Left lobe of liver (tissue), 2 donors: ENCODE data around the gene HID1. TPM values are rescaled to one million over a fixed set of nuclear protein-coding genes. Genes with fewer than 3 reads are reported as not detected.
"Not testable (repeated sequence)": the region's sequence is repeated elsewhere in the genome, so short reads cannot be mapped to it uniquely, and the experiment has no call there.

Experiments used
- ATAC-seq: fragments of 200-7000 bp; cut with Tn5 transposase; one replicate; pipeline ENCODE4 v1.9.1; 2020; ENCODE audit warnings: mild to moderate bottlenecking, moderate library complexity
- DNase-seq: peaks from one replicate; pipeline ENCODE4 v3.0.0-alpha.2; 2020; ENCODE audit warnings: low spot score
- total RNA-seq: library from RNA; stranded (reverse); gene quantifications from one replicate; pipeline ENCODE4 v1.2.1, GENCODE V29; 2021
- donor health status: DM: no; HTN: no; CAD: no; lungs with moderate emphysema.
- donor health status: DM: no; HTN: yes; CAD: no.

HID1 gene
- total RNA-seq, 1 donor from 2014 or later, result 5.9 TPM

DNA sequence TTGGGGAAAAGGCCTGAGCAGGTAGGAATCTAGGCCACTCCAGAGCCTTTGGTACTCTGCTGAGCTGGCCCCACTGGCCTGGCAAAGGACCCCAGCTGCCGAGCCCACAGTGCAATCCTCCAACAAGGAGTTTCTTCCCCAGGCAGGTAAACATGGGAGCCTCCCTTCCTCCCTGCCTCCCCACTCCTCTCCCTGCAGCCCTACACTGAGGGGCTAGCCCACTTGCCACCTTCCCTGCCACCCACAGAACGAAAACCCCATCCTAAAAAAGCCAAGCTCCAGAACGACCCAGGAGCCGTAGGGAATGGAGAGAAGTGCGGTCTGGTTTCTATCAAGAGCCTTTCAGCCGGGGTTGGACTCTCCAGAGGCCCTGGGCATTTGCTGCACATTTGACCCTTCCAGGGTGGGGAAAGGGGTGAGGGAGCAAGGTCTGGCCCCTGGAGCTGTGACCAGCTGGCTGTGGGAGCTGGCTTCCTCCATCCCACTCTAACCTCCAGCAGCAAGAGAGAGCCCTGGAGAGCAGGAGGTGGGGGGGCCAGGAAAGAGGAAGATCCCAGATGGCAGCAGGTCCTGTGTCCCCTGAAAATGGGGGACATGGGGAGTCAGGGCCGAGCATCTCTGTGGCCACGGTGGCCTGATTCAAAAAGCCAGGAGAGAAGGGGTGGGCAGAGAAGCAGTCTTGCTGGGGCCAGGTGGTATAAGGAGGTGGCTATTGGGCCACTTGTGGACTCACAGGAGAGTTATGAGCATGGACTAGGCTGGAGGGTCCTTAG lies 1.3 kb downstream of the HID1 start:
- ATAC-seq, result no peak

GRCh38 chr17:74970395-74970794 lies 2.2 kb downstream of the HID1 start:
- DNase-seq, result no peak
- peak; percentile 49 for ATAC-seq

More for the DNA sequence above, 1.3 kb downstream of the HID1 start:
- no peak for DNase-seq

DNA sequence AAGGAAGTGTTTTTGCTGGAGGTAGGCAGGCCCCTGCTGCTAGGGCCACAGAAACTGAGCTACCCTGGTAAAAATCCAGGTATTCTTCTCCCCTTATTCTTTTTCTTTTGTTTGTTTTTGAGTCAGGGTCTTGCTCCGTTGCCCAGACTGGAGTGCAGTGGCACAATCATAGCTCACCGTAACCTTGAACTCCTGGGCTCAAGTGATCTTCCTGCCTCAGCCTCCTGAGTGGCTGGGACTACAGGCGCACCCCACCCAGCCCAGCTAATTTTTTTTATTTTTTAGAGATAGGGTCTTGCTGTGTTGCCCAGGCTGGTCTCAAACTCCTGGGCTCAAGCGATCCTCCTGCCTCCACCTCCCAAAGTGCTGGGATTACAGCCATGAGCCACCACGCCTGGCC lies 3.1 kb downstream of the HID1 start:
- not testable (repeated sequence) for ATAC-seq, DNase-seq

DNA sequence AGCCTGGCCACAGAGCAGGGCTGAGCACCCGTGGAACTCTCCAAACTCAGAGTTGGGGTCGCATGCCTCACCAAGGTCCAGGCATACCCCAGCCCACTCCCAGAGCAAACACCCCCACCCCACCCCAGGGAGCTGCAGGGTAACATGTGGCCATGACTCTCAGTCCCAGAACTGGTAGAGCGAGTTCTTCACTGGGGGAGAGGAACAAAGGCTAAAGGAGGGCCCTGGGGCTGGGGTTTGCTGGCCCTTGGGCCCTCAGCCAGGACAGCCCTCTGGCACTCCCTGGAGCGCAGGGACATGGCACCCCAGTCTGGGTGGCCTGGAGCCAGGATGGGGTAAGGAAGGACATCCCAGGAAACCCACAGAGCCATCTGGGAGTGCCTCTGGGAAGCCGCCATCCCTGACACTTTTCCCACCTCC lies 4.2 kb downstream of the HID1 start:
- DNase-seq (no peak), ATAC-seq (no peak)

DNA sequence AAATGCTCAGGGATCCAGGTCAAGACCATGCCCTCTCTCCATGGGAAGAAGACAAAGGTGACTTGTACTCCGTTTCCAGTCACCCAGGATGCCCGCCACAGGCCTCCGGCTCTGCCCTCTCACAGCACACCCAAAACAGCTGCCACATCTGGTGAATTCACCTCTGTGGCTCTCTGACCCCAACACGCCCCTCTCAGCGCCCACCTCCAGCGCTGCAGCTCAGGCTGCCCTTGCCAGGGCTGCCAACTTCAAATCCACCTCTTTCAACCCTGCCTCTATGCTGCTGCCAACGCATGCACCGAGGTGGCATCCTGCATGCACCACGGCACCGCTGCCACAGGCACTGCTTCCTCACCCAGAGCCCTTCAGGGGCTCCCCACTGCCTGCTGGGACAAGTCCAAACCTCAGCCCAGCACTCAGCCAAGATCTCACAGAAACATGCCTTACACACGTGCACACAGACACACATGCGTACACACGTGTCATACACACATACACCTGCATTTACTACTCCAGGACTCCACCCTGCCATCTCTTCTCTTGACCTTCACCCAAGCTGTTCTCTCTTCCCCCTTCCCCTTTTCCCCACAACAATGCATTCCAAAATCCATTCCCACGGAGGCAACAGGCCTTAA lies 7.5 kb downstream of the HID1 start:
- ATAC-seq (no peak), DNase-seq (no peak)

DNA sequence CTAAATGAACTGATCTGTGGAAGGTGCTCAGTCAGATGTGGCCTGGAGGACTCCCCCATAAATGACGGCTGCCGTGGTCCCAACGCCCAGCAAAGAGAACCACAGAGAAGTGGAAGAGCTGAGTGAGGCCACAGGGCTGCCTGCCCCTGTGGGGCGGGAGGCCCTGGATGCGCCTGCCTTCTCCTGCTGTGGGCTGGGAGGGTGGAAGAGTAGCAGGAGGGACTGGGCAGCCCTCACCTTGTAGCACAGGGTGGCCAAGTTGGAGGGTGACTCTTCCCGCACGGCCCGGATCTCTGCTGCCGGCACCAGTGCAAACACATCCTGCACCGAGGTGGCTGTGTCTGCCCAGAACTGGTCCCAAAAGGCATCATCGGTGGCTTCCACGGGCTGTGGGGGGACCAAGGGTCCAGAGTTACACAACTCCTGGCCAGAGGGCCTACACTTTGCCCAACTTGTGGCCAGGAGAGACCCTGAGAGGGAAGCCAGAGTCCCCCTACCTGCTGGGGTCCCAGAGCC lies 8.3 kb downstream of the HID1 start:
- no peak for DNase-seq
- ATAC-seq, result no peak

- DNase-seq, result no peak
- ATAC-seq, result no peak
Measured at GRCh38 chr17:74963656-74964055, 8.9 kb downstream of the HID1 start.

DNA sequence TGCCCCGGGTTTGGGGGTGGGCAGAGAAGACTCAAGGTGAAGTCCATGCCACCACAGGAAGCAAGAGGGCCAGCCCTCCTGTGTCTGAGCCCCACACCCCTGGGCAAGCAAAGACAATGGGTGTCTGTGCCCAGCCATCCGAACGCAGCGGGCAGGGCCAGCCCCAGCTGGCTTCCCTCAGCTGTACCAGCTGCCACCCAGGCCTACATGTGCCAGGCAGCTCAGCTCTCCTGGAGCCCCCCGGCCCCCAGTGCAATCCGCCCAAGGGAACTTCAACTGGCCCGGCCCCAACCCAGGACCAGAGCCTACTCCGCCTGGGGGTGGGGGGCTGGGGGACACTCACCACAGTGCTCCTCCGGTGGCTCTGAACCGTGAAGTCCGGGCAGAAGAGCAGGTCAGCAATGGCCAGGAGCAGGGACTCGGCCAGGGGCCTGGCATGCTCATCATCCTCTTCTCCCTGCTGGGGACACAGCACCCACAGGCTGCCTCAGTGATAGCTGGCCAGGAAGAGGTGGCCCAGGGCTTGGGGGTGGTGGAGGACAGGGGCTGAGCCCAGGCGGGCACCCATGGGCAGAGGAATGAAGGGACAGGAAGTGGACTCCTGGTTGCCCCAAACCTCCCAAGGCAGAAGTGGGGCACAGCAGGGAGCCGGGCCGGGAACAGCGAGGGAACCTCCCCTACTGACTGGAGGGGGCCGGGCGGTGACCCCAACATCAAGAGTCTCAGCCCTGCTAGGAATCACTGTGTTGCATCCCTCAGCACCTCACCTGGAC lies 9.8 kb downstream of the HID1 start:
- DNase-seq (no peak), ATAC-seq (no peak)

- DNase-seq, result peak; percentile 86
- ATAC-seq, result peak; percentile 90
Measured at GRCh38 chr17:74961657-74962350, 10.8 kb downstream of the HID1 start.

DNA sequence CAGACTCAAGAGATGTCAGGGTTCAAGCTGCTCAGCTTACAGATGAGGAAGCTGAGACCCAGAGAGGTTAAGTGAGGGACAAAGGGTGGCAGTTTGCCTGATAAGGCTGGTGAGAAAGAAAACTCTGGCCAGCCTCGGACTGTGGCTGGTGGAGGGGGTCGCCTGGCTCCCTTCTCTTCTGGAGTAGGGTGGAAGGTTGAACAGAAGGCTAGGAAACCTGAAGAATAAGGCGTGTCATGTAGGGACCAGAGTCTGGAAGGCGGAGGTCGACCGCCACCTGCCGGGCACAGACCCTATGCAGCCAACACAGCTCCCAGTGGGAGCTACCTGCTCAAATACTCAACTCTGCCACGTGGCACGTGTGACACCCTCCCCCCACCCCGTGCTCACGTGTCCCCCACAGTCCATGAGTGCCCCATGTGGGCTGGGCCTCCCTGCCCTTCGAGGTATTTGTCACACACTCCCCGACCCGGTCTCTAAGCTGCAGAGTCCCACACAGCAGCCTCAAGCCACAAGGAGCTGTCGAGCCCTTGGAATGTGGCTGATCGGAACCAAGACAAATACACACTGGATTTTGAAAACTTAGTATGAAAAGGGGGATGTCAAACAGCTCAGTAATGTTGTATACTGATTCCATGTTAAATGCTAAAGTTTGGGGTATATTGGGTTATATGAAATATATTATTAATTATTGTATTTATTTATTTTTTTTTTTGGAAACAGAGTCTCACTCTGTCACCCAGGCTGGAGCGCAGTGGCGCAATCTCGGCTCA lies 11.8 kb downstream of the HID1 start:
- no peak for DNase-seq
- peak; percentile 53 for ATAC-seq

GRCh38 chr17:74959826-74960515 lies 12.6 kb downstream of the HID1 start:
- DNase-seq, result no peak
- no peak for ATAC-seq

- DNase-seq, result peak; percentile 69
- ATAC-seq, result peak; percentile 76
Measured at GRCh38 chr17:74957935-74958740, 14.4 kb downstream of the HID1 start.

DNA sequence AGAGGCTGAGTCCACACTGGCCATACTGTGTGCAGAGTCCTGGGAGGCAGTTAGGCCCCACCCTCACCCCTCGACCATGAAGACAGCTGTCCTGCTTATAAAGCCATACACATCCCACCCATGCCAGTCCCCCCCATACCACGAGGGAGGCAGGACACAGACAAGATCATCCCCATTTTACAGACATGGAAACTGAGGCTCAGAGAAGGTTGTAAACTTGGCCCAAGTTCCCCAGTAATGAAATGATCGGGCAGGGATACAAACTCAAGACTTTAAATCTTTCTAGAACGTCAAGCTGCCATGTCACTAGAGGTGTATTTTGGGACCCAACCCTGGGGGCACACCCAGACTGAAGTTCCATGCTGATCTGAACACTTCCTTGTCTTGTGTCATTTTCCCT lies 16.5 kb downstream of the HID1 start:
- ATAC-seq (no peak), DNase-seq (no peak)

- ATAC-seq, result no peak
- no peak for DNase-seq
Measured at GRCh38 chr17:74954665-74955421, 17.7 kb downstream of the HID1 start.

DNA sequence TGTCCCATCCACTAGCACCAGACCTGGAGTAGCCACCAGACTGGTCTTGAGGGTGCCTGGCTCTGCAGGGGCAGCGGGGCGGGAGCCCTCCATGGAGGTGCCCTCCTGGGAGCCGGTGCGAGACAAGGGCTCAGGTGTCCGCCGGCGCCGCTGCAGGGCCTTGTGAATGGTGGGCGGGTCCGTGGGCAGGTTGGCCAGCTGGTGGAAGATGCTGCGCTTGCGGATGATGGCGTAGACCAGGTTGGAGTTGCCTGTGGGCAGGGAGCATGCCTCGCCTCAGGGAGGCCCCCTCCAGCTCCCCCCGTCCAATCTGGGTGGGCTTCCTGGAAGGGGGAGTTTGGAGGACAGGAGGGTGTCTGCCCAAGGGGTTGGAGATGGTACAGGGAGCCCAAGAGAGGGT lies 18.4 kb downstream of the HID1 start:
- ATAC-seq (no peak), DNase-seq (no peak)

DNA sequence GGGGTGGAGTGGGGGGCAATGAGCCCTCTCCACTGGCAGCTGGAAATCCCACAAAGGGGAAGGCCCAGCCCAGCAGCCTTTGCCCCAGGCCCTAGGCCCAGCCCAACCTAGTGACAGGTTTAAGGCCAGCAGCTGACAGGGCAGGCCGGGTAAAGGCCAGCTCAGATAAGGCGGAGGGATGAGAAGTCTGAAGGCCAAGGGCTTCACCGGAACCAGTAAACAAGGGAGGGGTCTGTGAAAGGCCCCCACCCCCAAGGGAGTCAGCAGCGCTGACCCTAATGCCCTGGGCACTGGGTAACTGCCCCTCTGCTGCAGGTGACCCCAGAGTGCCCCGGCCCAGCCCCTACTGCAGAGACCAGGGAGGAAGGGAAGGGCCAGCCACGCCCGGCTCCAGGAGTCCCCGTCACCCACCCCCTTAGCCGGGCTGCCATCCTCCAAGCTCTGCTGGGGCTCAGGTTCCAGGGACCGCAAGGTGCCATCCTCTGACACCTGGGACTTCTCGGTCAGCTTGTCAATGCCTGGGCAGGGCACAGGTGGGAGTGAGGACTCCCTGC lies 19.3 kb downstream of the HID1 start:
- ATAC-seq (no peak), DNase-seq (no peak)

DNA sequence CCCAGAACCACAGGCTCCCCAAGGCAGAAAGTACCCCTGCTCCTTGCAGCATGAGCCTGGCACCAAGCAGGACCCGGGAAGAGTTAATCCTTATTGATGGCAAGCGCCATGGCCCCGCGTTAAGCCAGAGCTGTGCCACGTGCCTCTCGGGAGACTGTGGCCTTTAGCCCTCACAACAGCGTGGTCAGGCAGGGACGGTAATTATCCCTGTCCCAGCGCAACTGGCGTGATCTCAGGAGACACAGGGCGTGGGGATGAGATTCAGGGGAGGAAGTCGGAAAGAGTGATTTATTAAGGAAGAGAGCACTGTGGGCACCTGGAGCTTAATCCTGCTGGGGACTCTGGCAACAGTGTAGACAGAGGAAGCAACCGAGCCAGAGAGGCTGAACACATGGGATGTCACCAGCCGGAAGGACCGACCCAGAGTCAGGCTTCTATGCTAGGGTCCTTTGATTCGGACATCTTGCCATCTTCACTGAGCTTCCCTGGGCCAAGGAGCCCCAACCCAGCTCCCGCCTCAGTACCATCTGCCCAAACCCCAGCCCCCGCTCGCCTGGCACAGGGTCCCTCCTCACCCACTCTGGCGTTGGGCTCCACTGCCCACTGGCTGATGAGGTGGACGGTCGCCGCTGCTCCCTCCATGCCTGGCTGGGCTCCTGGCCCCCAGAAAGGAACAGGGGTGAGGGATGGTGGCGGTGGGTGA lies 20.0 kb downstream of the HID1 start:
- no peak for DNase-seq
- no peak for ATAC-seq
